MM.1S (cell line): ENCODE results near the gene C19orf53.
"Not testable (repeated sequence)": the region's sequence is repeated elsewhere in the genome, so short reads cannot be mapped to it uniquely, and the experiment has no call there.

Experiments
- DNase-seq: peaks from one replicate; pipeline ENCODE4 v3.0.0-alpha.2; 2015
- H2AFZ ChIP-seq: fragments of 300-600 bp; sonication (generic); 2 replicates; pipeline ENCODE4 v1.6.0; 2016; ENCODE audit warnings: antibody characterized with exemption, low read length
- H3F3A ChIP-seq: fragments of 300-600 bp; sonication (generic); 2 replicates; pipeline ENCODE4 v1.6.1; 2016; ENCODE audit warnings: mild to moderate bottlenecking, antibody characterized with exemption, low read length, moderate library complexity, mixed read lengths; ENCODE audit not compliant: insufficient read depth
- H3K27ac ChIP-seq: fragments of 300-600 bp; sonication (generic); 2 replicates; pipeline ENCODE4 v1.5.1; 2016; ENCODE audit warnings: mild to moderate bottlenecking, low read length
- H3K27me3 ChIP-seq: fragments of 300-600 bp; sonication (generic); replicated peaks from 2 replicates; pipeline ENCODE4 v1.6.0; 2016; ENCODE audit warnings: low read length; ENCODE audit not compliant: insufficient read depth
- H3K36me3 ChIP-seq: fragments of 300-600 bp; sonication (generic); replicated peaks from 2 replicates; pipeline ENCODE4 v1.6.1; 2016; ENCODE audit warnings: mild to moderate bottlenecking, low read length, mixed read lengths; ENCODE audit not compliant: insufficient read depth
- H3K4me1 ChIP-seq: fragments of 300-600 bp; sonication (generic); 2 replicates; pipeline ENCODE4 v1.6.1; 2016; ENCODE audit warnings: low read length, mixed read lengths
- H3K4me2 ChIP-seq: fragments of 300-600 bp; sonication (generic); 2 replicates; pipeline ENCODE4 v1.6.0; 2016; ENCODE audit warnings: low read depth, low read length
- H3K4me3 ChIP-seq: fragments of 300-600 bp; sonication (generic); 2 replicates; pipeline ENCODE4 v1.5.1; 2016; ENCODE audit warnings: low read length, mixed read lengths
- H3K79me2 ChIP-seq: fragments of 300-600 bp; sonication (generic); 2 replicates; pipeline ENCODE4 v1.6.1; 2016; ENCODE audit warnings: mixed run types, low read length, mixed read lengths
- H3K9ac ChIP-seq: fragments of 300-600 bp; sonication (generic); 2 replicates; pipeline ENCODE4 v1.6.1; 2016; ENCODE audit warnings: low read length, mixed read lengths
- H3K9me2 ChIP-seq: fragments of 300-600 bp; sonication (generic); replicated peaks from 2 replicates; pipeline ENCODE4 v1.6.1; 2016; ENCODE audit warnings: mild to moderate bottlenecking, low read length, mixed read lengths; ENCODE audit not compliant: insufficient read depth
- H3K9me3 ChIP-seq: fragments of 300-600 bp; sonication (generic); replicated peaks from 2 replicates; pipeline ENCODE4 v1.6.1; 2016; ENCODE audit warnings: mild to moderate bottlenecking, low read length, mixed read lengths; ENCODE audit not compliant: insufficient read depth
- H4K20me1 ChIP-seq: fragments of 300-600 bp; sonication (generic); 2 replicates; pipeline ENCODE4 v1.6.1; 2016; ENCODE audit warnings: mild to moderate bottlenecking, low read length, moderate library complexity, mixed read lengths; ENCODE audit not compliant: insufficient read depth
- EZH2 ChIP-seq: fragments of 300-600 bp; sonication (generic); optimal IDR thresholded peaks from 2 replicates; pipeline ENCODE3; 2017; ENCODE audit warnings: low read depth, mild to moderate bottlenecking, antibody characterized with exemption, low read length, mixed read lengths
- EZH2phosphoT487 ChIP-seq: fragments of 300-600 bp; sonication (generic); IDR thresholded peaks from 2 replicates; pipeline ENCODE4 v1.6.1; 2018; ENCODE audit warnings: antibody characterized with exemption, low read length
- TF ChIP-seq, protein P1 (sequence below): fragments of 300-600 bp; sonication (generic); IDR thresholded peaks from 2 replicates; pipeline ENCODE4 v1.5.1; 2016; ENCODE audit warnings: antibody characterized with exemption, low read length, mixed read lengths

Gene C19orf53

DNA sequence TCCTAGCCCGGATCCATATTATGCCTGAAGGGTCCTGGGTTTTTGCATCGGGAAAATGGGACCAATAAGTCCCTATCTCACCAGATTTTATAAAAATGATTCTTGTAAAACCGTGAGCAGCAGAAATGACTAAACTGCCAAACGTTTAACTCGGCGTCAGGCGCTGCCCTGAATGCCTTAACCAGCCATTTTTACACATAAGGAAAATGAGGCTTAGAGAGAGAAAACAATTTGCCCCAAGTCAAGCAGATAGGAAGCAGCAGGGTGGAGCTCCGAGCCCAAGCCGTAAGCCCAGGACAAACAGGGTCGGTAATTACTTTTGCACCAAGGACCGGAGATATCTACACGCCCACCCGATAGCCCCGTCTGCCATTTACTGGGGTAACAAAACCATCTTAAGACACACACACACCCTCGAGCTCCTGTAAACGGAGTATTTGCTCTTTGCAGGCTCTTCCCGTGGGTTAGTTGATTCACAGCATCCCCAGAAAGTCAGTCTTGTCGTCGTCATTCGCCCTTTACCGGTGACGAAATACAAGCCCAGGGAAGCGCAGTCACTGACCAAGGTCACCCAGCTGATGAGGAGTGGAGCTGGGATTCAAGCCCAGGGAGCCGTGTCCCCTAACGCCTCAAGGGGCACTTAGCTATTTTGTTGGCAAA is 26.0 kb upstream of the C19orf53 start:
- no peaks in the 10 kb centered on the region for H3K9me3 ChIP-seq
- H3F3A ChIP-seq = no peaks in the 10 kb centered on the region
- peak overlapping the region; percentile 94 for H3K4me2 ChIP-seq
- peaks cover 14% of the 10 kb centered on the region for H3K27me3 ChIP-seq
- no peaks in the 10 kb centered on the region for H3K4me1 ChIP-seq
- H4K20me1 ChIP-seq = no peaks in the 10 kb centered on the region
- peak; percentile 14 for DNase-seq
- H3K9me2 ChIP-seq = no peaks in the 10 kb centered on the region
- peak overlapping the region; percentile 94 for H2AFZ ChIP-seq
- peaks cover 14% of the 10 kb centered on the region for H3K79me2 ChIP-seq
- H3K27ac ChIP-seq = peak overlapping the region; percentile 61; the same call in 1 of the 2 replicates
- TF ChIP-seq, protein P1, sequence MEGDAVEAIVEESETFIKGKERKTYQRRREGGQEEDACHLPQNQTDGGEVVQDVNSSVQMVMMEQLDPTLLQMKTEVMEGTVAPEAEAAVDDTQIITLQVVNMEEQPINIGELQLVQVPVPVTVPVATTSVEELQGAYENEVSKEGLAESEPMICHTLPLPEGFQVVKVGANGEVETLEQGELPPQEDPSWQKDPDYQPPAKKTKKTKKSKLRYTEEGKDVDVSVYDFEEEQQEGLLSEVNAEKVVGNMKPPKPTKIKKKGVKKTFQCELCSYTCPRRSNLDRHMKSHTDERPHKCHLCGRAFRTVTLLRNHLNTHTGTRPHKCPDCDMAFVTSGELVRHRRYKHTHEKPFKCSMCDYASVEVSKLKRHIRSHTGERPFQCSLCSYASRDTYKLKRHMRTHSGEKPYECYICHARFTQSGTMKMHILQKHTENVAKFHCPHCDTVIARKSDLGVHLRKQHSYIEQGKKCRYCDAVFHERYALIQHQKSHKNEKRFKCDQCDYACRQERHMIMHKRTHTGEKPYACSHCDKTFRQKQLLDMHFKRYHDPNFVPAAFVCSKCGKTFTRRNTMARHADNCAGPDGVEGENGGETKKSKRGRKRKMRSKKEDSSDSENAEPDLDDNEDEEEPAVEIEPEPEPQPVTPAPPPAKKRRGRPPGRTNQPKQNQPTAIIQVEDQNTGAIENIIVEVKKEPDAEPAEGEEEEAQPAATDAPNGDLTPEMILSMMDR = no peak
- TF ChIP-seq EZH2phosphoT487 = no peak
- TF ChIP-seq EZH2 = no peak
- peak overlapping the region; percentile 96 for H3K4me3 ChIP-seq
- no peaks in the 10 kb centered on the region for H3K36me3 ChIP-seq
- H3K9ac ChIP-seq = peak overlapping the region; percentile 93

DNA sequence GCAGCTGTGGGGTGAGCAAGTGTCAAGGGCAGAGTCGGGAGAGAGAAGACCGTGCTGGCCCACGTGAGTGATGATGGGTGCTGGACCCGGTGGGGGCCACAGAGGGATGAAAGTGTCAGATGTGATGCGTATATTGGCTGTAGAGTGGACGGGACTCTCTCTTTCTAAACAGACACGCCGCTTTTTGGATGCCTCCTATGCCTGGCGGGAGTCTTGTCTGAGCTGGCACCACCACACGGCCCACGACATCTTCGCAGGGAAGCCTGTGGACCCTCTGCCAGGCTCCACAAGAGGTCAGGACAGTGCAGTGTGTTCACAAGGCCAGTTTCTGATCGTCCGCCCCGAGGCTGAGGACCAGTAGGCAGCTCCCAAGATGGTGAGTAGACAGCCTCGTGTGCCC is 22.8 kb upstream of the C19orf53 start:
- Histone ChIP-seq H3K4me2 (no peak overlapping the region), H3K4me3 (no peak overlapping the region), H3F3A (no peaks in the 10 kb centered on the region), H3K79me2 (peaks cover 14% of the 10 kb centered on the region), H3K9ac (no peak overlapping the region), H4K20me1 (no peaks in the 10 kb centered on the region), H3K27me3 (no peaks in the 10 kb centered on the region; the same call in 1 of the 2 replicates), H2AFZ (no peak overlapping the region), H3K36me3 (no peaks in the 10 kb centered on the region), H3K9me3 (no peaks in the 10 kb centered on the region), H3K27ac (no peak overlapping the region), H3K9me2 (no peaks in the 10 kb centered on the region), H3K4me1 (no peaks in the 10 kb centered on the region)
- DNase-seq = no peak
- TF ChIP-seq EZH2 (no peak), EZH2phosphoT487 (no peak)
- TF ChIP-seq, protein P1 = no peak

DNA sequence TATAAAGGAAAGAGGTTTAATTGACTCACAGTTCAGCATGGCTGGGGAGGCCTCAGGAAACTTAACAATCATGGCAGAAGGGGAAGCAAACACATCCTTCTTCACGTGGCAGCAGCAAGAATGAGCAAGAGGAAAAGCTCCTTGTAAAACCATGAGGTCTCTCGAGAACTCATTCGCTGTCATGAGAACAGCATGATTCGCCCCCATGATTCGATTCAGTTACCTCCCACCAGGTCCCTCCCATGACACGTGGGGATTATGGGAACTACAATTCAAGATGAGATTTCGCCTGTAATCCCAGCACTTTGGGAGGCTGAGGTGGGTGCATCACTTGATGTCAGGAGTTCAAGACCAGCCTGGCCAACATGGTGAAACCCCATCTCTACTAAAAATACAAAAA is 20.6 kb upstream of the C19orf53 start:
- H3K79me2 ChIP-seq, H3K27me3 ChIP-seq, H3K4me3 ChIP-seq, H3K4me2 ChIP-seq, H3K4me1 ChIP-seq, DNase-seq, H3K36me3 ChIP-seq, H3K27ac ChIP-seq, H3K9me3 ChIP-seq, H3F3A ChIP-seq, H3K9ac ChIP-seq, H2AFZ ChIP-seq, H4K20me1 ChIP-seq, H3K9me2 ChIP-seq: not testable (repeated sequence)

DNA sequence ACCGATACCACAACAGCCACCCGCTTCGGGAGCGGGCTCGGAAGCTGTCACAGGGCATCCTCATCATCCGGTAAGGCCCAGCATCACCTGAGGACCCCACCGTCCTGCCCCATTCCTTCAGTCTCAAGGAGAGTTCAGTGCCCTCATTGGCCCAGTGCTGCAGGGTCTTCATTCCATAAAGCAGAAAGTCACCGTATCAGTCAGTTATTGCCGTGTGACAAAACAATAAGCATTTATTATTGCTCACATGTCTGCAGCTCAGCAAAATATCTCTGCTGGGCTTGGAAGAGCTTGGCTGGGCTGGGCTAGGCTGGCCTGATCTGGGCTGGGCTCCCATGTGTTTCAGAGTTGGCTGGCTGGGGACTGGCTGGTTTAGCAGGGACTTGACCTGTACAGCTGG is 18.0 kb upstream of the C19orf53 start:
- H4K20me1 ChIP-seq = no peaks in the 10 kb centered on the region
- H3K9me2 ChIP-seq = no peaks in the 10 kb centered on the region
- no peaks in the 10 kb centered on the region for H3K27me3 ChIP-seq
- no peak for DNase-seq
- no peak overlapping the region for H3K4me3 ChIP-seq
- no peaks in the 10 kb centered on the region for H3F3A ChIP-seq
- no peak overlapping the region for H3K9ac ChIP-seq
- no peak overlapping the region for H2AFZ ChIP-seq
- H3K4me1 ChIP-seq = no peaks in the 10 kb centered on the region
- H3K4me2 ChIP-seq = no peak overlapping the region
- no peaks in the 10 kb centered on the region for H3K9me3 ChIP-seq
- H3K79me2 ChIP-seq = no peaks in the 10 kb centered on the region
- TF ChIP-seq EZH2phosphoT487 (no peak), EZH2 (no peak)
- TF ChIP-seq, protein P1 = no peak
- no peak overlapping the region for H3K27ac ChIP-seq
- no peaks in the 10 kb centered on the region for H3K36me3 ChIP-seq
